Gastrocnemius medialis (tissue), 4 donors: ENCODE results near the gene TBX20. TPM values are rescaled to one million over a fixed set of nuclear protein-coding genes. Genes with fewer than 3 reads are reported as not detected.

Experiments used
- ATAC-seq, 2 donors: fragments of 150-250 bp; one replicate each; pipeline ENCODE4 v1.9.1; 2016
- DNase-seq, 2 donors: peaks; one replicate each; pipeline ENCODE4 v3.0.0-alpha.2; 2019
- H3K27ac ChIP-seq, 4 donors: fragments of 200-600 bp; sonication (generic); 1 replicate in 1 of 4; 2 replicates in 3 of 4; pipeline ENCODE4 v1.5.1; 2016 to 2018; ENCODE audit warnings: mild to moderate bottlenecking in 2 of 4, moderate library complexity in 1 of 4
- H3K27me3 ChIP-seq, 3 donors: fragments of 200-600 bp; sonication (generic) in 2 of 3; 1 replicate in 1 of 3; 2 replicates in 2 of 3; pipeline versions ENCODE4 v1.5.1 to v1.6.0; 2016 to 2019; ENCODE audit warnings: mild to moderate bottlenecking in 1 of 3, moderate library complexity in 1 of 3
- H3K36me3 ChIP-seq, 2 donors: fragments of 200-600 bp; sonication (generic) in 1 of 2; one replicate each; pipeline ENCODE4 v1.5.1; 2017 to 2018
- H3K4me1 ChIP-seq, 2 donors: fragments of 200-600 bp; sonication (generic) in 1 of 2; one replicate each; pipeline ENCODE4 v1.5.1; 2016 to 2017; ENCODE audit warnings: mild to moderate bottlenecking in 2 of 2
- H3K4me3 ChIP-seq, 4 donors: fragments of 200-600 bp; sonication (generic) in 3 of 4; 1 replicate in 1 of 4; 2 replicates in 3 of 4; pipeline ENCODE4 v1.5.1; 2016 to 2019; ENCODE audit warnings: mild to moderate bottlenecking in 2 of 4
- H3K9me3 ChIP-seq, 3 donors: fragments of 200-600 bp; sonication (generic) in 2 of 3; 1 replicate in 1 of 3; 2 replicates in 2 of 3; pipeline ENCODE4 v1.5.1; 2016 to 2019
- POLR2A ChIP-seq, 2 donors: fragments of 450-650 bp; IDR thresholded peaks; one replicate each; pipeline ENCODE4 v1.6.1; 2017; ENCODE audit warnings: antibody characterized with exemption in 2 of 2, mild to moderate bottlenecking in 2 of 2, moderate library complexity in 2 of 2
- in situ Hi-C, 4 donors: fragments of 200-750 bp; cut with MboI; loops; one replicate each; pipeline versions ENCODE4 v1.15.0 to v1.8.0; 2017; ENCODE audit warnings: low sequenced_read_pairs in 4 of 4
- intact Hi-C: fragments of 100-400 bp; cut with DNase I; formaldehyde crosslinking; loops from one replicate; pipeline ENCODE4 v1.15.1; 2023; ENCODE audit warnings: low total_unique reads
- total RNA-seq, 4 donors: library from RNA; depleted of rRNA; stranded (reverse); fragments of >200 nt; gene quantifications; one replicate each; pipeline versions ENCODE4 v1.1.0 to v1.2.3, GENCODE V29; 2016
- TF ChIP-seq, protein P1 (sequence below), 5 experiments: fragments of 450-650 bp in 3 of 5; fragments of 200-600 bp in 2 of 5; sonication (generic) in 2 of 5; IDR thresholded peaks in 4 of 5; conservative IDR thresholded peaks in 1 of 5; 1 replicate in 4 of 5; 2 replicates in 1 of 5; pipeline ENCODE4 v1.5.1; 2016 to 2019; ENCODE audit warnings: antibody characterized with exemption in 5 of 5, mild to moderate bottlenecking in 3 of 5, moderate library complexity in 3 of 5

Gene TBX20
- total RNA-seq, 4 donors from 2014 or later: not detected

GRCh38 chr7:35252612-35253459 lies 1.1 kb downstream of the TBX20 start:
- H3K4me1 ChIP-seq: no peaks in the 10 kb centered on the region
- in situ Hi-C loops (no loop called here), intact Hi-C loops (no loop called here)
- H3K9me3 ChIP-seq: no peaks in the 10 kb centered on the region
- H3K4me3 ChIP-seq: peak overlapping the region in 2 of 4 donors; percentile 38 to 45
- no peaks in the 10 kb centered on the region for H3K36me3 ChIP-seq
- no peak for ATAC-seq
- DNase-seq: no peak
- no peak overlapping the region for H3K27ac ChIP-seq
- peaks cover 91 to 97% (median 96%) of the 10 kb centered on the region in 3 donors for H3K27me3 ChIP-seq
- TF ChIP-seq, protein P1, sequence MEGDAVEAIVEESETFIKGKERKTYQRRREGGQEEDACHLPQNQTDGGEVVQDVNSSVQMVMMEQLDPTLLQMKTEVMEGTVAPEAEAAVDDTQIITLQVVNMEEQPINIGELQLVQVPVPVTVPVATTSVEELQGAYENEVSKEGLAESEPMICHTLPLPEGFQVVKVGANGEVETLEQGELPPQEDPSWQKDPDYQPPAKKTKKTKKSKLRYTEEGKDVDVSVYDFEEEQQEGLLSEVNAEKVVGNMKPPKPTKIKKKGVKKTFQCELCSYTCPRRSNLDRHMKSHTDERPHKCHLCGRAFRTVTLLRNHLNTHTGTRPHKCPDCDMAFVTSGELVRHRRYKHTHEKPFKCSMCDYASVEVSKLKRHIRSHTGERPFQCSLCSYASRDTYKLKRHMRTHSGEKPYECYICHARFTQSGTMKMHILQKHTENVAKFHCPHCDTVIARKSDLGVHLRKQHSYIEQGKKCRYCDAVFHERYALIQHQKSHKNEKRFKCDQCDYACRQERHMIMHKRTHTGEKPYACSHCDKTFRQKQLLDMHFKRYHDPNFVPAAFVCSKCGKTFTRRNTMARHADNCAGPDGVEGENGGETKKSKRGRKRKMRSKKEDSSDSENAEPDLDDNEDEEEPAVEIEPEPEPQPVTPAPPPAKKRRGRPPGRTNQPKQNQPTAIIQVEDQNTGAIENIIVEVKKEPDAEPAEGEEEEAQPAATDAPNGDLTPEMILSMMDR (IDR thresholded peaks at IDR 0.05 in 4 of 5, conservative IDR thresholded peaks at IDR 0.05 in 1 of 5): no peak
- TF ChIP-seq POLR2A (IDR thresholded peaks at IDR 0.05): no peak

DNA sequence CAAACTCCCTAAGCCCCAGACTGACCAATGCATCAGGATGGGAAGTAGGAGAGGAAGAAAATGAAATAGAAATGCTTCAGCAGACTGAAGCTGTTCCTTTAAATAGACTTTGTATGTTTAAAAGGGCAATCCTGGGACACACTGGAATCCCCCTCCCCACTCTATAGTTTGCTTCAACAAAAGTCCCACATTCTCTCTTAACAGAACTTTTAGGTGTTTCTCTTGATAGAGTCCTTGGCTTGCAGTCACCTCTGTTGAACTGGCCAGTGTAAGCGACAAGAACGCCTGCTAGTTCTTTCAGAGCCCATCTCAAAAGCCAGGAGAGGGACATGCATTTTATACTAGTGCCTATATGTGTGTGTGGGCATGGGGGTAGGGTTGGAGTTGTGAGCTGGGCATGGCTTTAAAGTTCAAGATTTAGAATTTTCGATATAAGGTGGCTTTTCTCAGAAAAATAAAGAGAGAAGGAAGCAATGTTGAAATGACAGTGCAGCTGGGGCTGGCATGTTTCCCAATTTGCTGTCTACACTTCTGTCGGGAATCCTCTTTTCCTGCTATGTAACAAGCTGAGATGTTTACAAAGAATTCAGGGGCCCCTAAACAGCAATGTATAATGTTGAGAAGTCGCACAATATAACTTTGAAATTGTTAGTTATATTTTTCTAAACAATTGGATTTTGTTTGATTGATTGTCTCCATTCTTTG lies 2.1 kb downstream of the TBX20 start:
- no peaks in the 10 kb centered on the region for H3K9me3 ChIP-seq
- intact Hi-C loops (no loop called here), in situ Hi-C loops (no loop called here)
- H3K27me3 ChIP-seq: peaks cover 85 to 96% (median 94%) of the 10 kb centered on the region in 3 donors
- no peak overlapping the region for H3K4me3 ChIP-seq
- no peak for TF ChIP-seq POLR2A (IDR thresholded peaks at IDR 0.05)
- TF ChIP-seq, protein P1 (IDR thresholded peaks at IDR 0.05 in 4 of 5, conservative IDR thresholded peaks at IDR 0.05 in 1 of 5): no peak
- H3K27ac ChIP-seq: no peak overlapping the region
- H3K4me1 ChIP-seq: no peaks in the 10 kb centered on the region
- ATAC-seq (no peak), DNase-seq (no peak)
- H3K36me3 ChIP-seq: no peaks in the 10 kb centered on the region

DNA sequence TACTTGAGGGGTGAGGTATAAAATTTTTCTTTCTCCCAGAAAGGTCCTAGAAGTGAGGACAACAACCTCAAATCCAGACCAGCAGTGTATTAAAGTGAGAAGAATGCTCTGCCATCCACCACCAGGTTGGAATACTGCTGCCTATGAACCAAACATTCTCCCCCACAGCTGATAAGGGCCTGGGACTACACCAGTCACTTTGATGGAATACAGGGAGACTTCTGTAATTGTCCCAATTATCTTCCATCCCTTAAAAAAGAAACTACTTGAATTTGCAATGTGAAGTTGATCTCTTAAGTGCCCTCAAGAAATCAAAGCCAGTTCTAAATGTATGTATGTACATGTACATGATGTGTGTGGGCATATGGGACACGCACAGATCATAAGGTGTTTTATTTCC lies 3.0 kb downstream of the TBX20 start:
- TF ChIP-seq, protein P1 (IDR thresholded peaks at IDR 0.05 in 4 of 5, conservative IDR thresholded peaks at IDR 0.05 in 1 of 5): no peak
- no peak for TF ChIP-seq POLR2A (IDR thresholded peaks at IDR 0.05)
- no peak for ATAC-seq
- no peak overlapping the region for H3K4me3 ChIP-seq
- H3K9me3 ChIP-seq: no peaks in the 10 kb centered on the region
- H3K36me3 ChIP-seq: no peaks in the 10 kb centered on the region
- H3K27me3 ChIP-seq: peaks cover 77 to 95% (median 89%) of the 10 kb centered on the region in 3 donors
- no peaks in the 10 kb centered on the region for H3K4me1 ChIP-seq
- in situ Hi-C loops (no loop called here), intact Hi-C loops (no loop called here)
- no peak overlapping the region for H3K27ac ChIP-seq
- no peak for DNase-seq

- Histone ChIP-seq H3K27ac (no peak overlapping the region), H3K4me1 (no peaks in the 10 kb centered on the region), H3K36me3 (no peaks in the 10 kb centered on the region), H3K27me3 (peaks cover 72 to 95% (median 88%) of the 10 kb centered on the region in 3 donors), H3K9me3 (no peaks in the 10 kb centered on the region), H3K4me3 (no peak overlapping the region)
- no peak for ATAC-seq
- intact Hi-C loops: no loop called here
- DNase-seq: no peak
- in situ Hi-C loops: no loop called here
- no peak for TF ChIP-seq POLR2A (IDR thresholded peaks at IDR 0.05)
- TF ChIP-seq, protein P1 (IDR thresholded peaks at IDR 0.05 in 4 of 5, conservative IDR thresholded peaks at IDR 0.05 in 1 of 5): no peak
These were observed 3.4 kb downstream of the TBX20 start for GRCh38 chr7:35250452-35250851.
